BJ (cell line): ENCODE measurements around the gene BNIP5. TPM values are rescaled to one million over a fixed set of nuclear protein-coding genes. Genes with fewer than 3 reads are reported as not detected.

Experiments
- CTCF ChIA-PET: fragments of 350-600 bp; formaldehyde crosslinking; extraction: SDS; loops from one replicate; lab custom pipeline; 2021; ENCODE audit warnings: antibody characterized with exemption, inconsistent platforms; lab: Yijun Ruan, JAX
- POLR2A ChIA-PET: fragments of 300-600 bp; sonication (Branson Sonifier 250); formaldehyde crosslinking; extraction: SDS; loops from one replicate; lab custom pipeline; 2021; ENCODE audit warnings: antibody characterized with exemption; lab: Charles Lee
- DNase-seq: peaks from one replicate; pipeline ENCODE4 v3.0.0-alpha.2; 2011; ENCODE audit warnings: low read depth
- H3K27me3 ChIP-seq: 2 replicates; pipeline ENCODE4 v1.6.0; 2011; ENCODE audit warnings: low read length; ENCODE audit not compliant: control insufficient read depth, insufficient read depth
- H3K36me3 ChIP-seq: 2 replicates; pipeline ENCODE4 v1.5.1; 2011; ENCODE audit warnings: low read length; ENCODE audit not compliant: control insufficient read depth, insufficient read depth
- H3K4me3 ChIP-seq: 2 replicates; pipeline ENCODE4 v1.5.1; 2011; ENCODE audit warnings: low read depth, mild to moderate bottlenecking, control low read depth, low read length
- CTCF ChIP-seq: IDR thresholded peaks from 2 replicates; pipeline ENCODE4 v1.5.1; 2011; ENCODE audit warnings: low read depth, mild to moderate bottlenecking, control low read depth, inconsistent platforms, low read length, moderate library complexity; ENCODE audit not compliant: insufficient read depth
- polyA plus RNA-seq: library from polyadenylated mRNA; depleted of rRNA; stranded (reverse); fragments of >200 nt; gene quantifications from 2 replicates; pipeline ENCODE4 v1.2.3, GENCODE V29; 2011

Gene BNIP5
- polyA plus RNA-seq, 1 experiment, result not detected

- ChIA-PET POLR2A (no interaction called here), CTCF (interaction anchor here (10.5 kb wide), 1 partner anchor 11 kb away, joined by 72 read pairs; no protein-coding TSS in a partner anchor)
- H3K36me3 ChIP-seq, result no peaks in the 10 kb centered on the region
- TF ChIP-seq CTCF, result no peak
- no peak overlapping the region for H3K4me3 ChIP-seq
- H3K27me3 ChIP-seq, result peaks cover 26% of the 10 kb centered on the region
- no peak for DNase-seq
Measured at GRCh38 chr6:36313649-36313936, 23.1 kb downstream of the BNIP5 start.

GRCh38 chr6:36312854-36313648, 23.6 kb downstream of the BNIP5 start:
- no peak for TF ChIP-seq CTCF
- Histone ChIP-seq H3K4me3 (no peak overlapping the region), H3K36me3 (no peaks in the 10 kb centered on the region), H3K27me3 (peaks cover 26% of the 10 kb centered on the region)
- ChIA-PET CTCF (interaction anchor here (1.0 to 1.6 kb wide), 3 partner anchors 11 to 47 kb away, joined by 4 to 5 read pairs (median 5); no protein-coding TSS in a partner anchor), POLR2A (no interaction called here)
- DNase-seq, result no peak

DNA sequence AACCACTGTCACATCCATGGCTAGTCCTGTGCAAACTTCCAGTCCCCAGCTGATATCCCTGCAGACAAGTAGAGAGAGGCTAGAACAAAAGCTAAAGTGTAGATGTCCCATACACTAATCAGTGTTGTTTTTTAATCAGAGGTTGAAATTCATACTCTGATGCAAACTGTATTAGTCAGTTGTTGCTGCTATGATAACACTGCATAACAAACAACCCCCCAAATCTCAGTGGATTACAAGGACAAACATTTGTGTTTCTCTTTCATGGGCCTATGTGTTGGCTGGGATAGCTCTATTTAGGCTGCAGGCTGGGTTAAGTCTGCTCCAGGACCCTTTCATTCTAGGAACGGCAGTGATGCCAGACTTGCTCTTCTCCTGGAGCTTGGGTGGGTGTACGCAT, 26.8 kb downstream of the BNIP5 start:
- peaks cover 18% of the 10 kb centered on the region for H3K27me3 ChIP-seq
- CTCF ChIA-PET, result interaction anchor here (1.2 to 2.9 kb wide), 2 partner anchors 9 to 31 kb away, joined by 4 to 11 read pairs; no protein-coding TSS in a partner anchor
- no peak overlapping the region for H3K4me3 ChIP-seq
- no peak for TF ChIP-seq CTCF
- no peak for DNase-seq
- POLR2A ChIA-PET, result no interaction called here
- H3K36me3 ChIP-seq, result no peaks in the 10 kb centered on the region

DNA sequence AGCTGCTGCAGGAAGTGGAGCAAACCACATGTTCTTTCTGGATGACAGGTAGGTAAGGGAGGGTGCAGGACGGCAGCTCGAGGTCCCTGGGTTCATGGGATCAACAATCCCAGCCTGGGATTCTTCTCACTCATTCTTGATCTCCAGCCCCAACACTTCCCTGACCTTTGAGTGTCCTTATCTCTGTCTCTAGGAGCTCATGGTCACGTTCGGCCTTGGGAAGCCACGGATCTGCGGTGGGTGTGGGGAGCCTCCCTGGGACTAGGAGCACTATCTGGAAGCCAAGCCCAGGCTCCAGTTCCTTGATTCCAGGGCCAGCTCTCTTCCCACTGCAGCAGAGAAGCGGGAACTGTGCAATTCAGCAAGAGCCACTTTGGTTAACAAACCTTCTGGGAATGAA, 27.5 kb downstream of the BNIP5 start:
- H3K36me3 ChIP-seq, result no peaks in the 10 kb centered on the region
- DNase-seq, result no peak
- peaks cover 16% of the 10 kb centered on the region for H3K27me3 ChIP-seq
- CTCF ChIA-PET, result interaction anchor here (2.9 kb wide), 1 partner anchor 32 kb away, joined by 11 read pairs; no protein-coding TSS in a partner anchor
- POLR2A ChIA-PET, result no interaction called here
- H3K4me3 ChIP-seq, result no peak overlapping the region
- TF ChIP-seq CTCF, result no peak

GRCh38 chr6:36308514-36308913, 28.2 kb downstream of the BNIP5 start:
- CTCF ChIA-PET, result interaction anchor here (1.1 to 2.9 kb wide), 3 partner anchors 10 to 32 kb away, joined by 3 to 11 read pairs (median 3); no protein-coding TSS in a partner anchor

More at GRCh38 chr6:36308514-36308913, 28.2 kb downstream of the BNIP5 start:
- no peak for DNase-seq
- POLR2A ChIA-PET, result no interaction called here
- H3K4me3 ChIP-seq, result no peak overlapping the region
- no peak for TF ChIP-seq CTCF
- H3K36me3 ChIP-seq, result no peaks in the 10 kb centered on the region
- H3K27me3 ChIP-seq, result peaks cover 16% of the 10 kb centered on the region
